Measurements from ENCODE around the gene CDH4. TPM values are rescaled to one million over a fixed set of nuclear protein-coding genes. Genes with fewer than 3 reads are reported as not detected.

CDH4 gene
- total RNA-seq, 1 donor from 2014 or later, result 3.2 TPM

DNA sequence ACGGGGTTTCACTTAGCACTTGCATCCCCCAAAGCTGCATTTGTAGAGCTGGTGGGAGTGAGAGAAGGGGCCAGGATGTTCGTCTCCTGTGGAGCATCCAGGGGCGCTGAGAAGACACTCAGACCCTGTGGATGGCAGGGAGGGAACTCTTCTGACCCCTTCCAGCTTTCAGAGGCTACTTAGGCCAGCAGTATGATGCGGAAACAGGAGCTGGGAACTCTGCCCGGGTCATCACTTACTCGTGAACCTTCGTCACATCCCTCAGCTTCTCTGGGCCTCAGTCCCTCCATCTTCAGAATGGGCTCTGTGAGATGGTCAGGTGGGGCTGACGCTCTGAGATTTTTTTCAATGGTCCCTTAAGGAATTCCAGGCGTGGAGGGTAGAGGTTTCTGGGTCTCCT lies 585.1 kb downstream of the CDH4 start:
- peaks cover 9% of the 10 kb centered on the region for H4K20me1 ChIP-seq (ENCODE audit: insufficient read depth, low read length)
- H3K27me3 ChIP-seq (ENCODE audit: insufficient read depth, low read length), result no peaks in the 10 kb centered on the region
- no peak overlapping the region for H3K4me3 ChIP-seq (ENCODE audit: insufficient read depth, low read depth, low read length)
- no peak overlapping the region for H3K4me2 ChIP-seq (ENCODE audit: low read length)
- no peak overlapping the region for H2AFZ ChIP-seq (ENCODE audit: low read depth, low read length)
- no peak overlapping the region for H3K27ac Mint-ChIP-seq (ENCODE audit: unreplicated experiment)
- H3K4me1 Mint-ChIP-seq (ENCODE audit: low read depth, unreplicated experiment), result peaks cover 3% of the 10 kb centered on the region
- no peaks in the 10 kb centered on the region for H3K4me1 ChIP-seq (ENCODE audit: insufficient read depth, low read length)
- TF ChIP-seq, protein P1, sequence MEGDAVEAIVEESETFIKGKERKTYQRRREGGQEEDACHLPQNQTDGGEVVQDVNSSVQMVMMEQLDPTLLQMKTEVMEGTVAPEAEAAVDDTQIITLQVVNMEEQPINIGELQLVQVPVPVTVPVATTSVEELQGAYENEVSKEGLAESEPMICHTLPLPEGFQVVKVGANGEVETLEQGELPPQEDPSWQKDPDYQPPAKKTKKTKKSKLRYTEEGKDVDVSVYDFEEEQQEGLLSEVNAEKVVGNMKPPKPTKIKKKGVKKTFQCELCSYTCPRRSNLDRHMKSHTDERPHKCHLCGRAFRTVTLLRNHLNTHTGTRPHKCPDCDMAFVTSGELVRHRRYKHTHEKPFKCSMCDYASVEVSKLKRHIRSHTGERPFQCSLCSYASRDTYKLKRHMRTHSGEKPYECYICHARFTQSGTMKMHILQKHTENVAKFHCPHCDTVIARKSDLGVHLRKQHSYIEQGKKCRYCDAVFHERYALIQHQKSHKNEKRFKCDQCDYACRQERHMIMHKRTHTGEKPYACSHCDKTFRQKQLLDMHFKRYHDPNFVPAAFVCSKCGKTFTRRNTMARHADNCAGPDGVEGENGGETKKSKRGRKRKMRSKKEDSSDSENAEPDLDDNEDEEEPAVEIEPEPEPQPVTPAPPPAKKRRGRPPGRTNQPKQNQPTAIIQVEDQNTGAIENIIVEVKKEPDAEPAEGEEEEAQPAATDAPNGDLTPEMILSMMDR (IDR thresholded peaks at IDR 0.05; ENCODE audit: insufficient read depth, low read depth, low read length), result no peak
- no peak for TF ChIP-seq EZH2 (IDR thresholded peaks at IDR 0.05; ENCODE audit: insufficient read depth, low read length)
- H3K9me3 ChIP-seq (ENCODE audit: insufficient read depth, low read depth, low read length), result no peaks in the 10 kb centered on the region
- no peaks in the 10 kb centered on the region for H3K36me3 ChIP-seq (ENCODE audit: insufficient read depth, low read length)
- H3K9ac ChIP-seq (ENCODE audit: low read length), result no peak overlapping the region
- H3K27ac ChIP-seq (ENCODE audit: low read depth, low read length), result no peak overlapping the region
- no peak overlapping the region for H3K4me3 Mint-ChIP-seq (ENCODE audit: unreplicated experiment)
- FAIRE-seq (no peak), DNase-seq (ENCODE audit: low read depth) (no peak)
- no peaks in the 10 kb centered on the region for H3K79me2 ChIP-seq (ENCODE audit: insufficient read depth, low read length)
- H3K36me3 Mint-ChIP-seq (ENCODE audit: low read depth, unreplicated experiment), result no peaks in the 10 kb centered on the region
- H3K9me3 Mint-ChIP-seq (ENCODE audit: unreplicated experiment), result no peaks in the 10 kb centered on the region
- peaks cover 44% of the 10 kb centered on the region for H3K27me3 Mint-ChIP-seq (ENCODE audit: low read depth, unreplicated experiment)

DNA sequence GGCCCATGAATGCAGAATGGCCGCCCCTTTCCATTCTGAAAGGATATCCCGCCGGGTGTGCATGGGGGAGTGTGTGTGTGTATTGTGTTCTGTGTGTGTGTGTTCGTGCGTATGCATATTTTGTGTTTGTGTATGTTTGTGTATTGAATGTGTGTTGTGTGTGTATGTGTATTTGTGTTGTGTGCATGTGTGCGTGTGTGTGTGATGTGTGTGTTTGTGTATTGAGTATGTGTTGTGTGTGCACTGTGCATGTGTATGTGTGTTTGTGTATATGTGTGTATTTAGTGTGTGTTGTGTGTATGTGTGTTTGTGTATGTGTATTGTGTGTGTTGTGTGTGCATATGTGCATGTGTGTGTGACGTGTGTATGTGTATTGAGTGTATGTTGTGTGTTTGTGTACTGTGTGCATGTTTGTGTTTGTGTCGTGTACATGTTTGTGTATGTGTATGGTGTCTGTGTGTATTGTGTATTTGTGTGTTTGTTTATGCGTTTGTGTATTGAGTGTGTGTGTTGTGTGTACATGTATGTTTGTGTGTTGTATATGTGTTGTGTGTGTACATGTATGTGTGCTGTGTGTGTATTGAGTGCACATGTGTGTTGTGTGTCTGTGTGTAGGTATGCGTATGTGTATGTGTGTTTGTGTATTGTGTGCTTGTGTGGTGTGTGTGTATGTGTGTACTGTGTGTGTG lies 587.3 kb downstream of the CDH4 start:
- TF ChIP-seq, protein P1 (IDR thresholded peaks at IDR 0.05; ENCODE audit: insufficient read depth, low read depth, low read length), result no peak
- no peak for TF ChIP-seq EZH2 (IDR thresholded peaks at IDR 0.05; ENCODE audit: insufficient read depth, low read length)

More for the DNA sequence above, 587.3 kb downstream of the CDH4 start:
- DNase-seq (ENCODE audit: low read depth), result no peak
- H3K4me1 Mint-ChIP-seq (ENCODE audit: low read depth, unreplicated experiment), result peaks cover 4% of the 10 kb centered on the region
- H3K27ac ChIP-seq (ENCODE audit: low read depth, low read length), result no peak overlapping the region
- H3K36me3 Mint-ChIP-seq (ENCODE audit: low read depth, unreplicated experiment), result no peaks in the 10 kb centered on the region
- no peak overlapping the region for H3K4me3 Mint-ChIP-seq (ENCODE audit: unreplicated experiment)
- no peaks in the 10 kb centered on the region for H3K9me3 ChIP-seq (ENCODE audit: insufficient read depth, low read depth, low read length)
- no peaks in the 10 kb centered on the region for H3K4me1 ChIP-seq (ENCODE audit: insufficient read depth, low read length)
- no peak for FAIRE-seq
- peaks cover 33% of the 10 kb centered on the region for H3K27me3 Mint-ChIP-seq (ENCODE audit: low read depth, unreplicated experiment)
- H3K4me3 ChIP-seq (ENCODE audit: insufficient read depth, low read depth, low read length), result no peak overlapping the region
- H3K9me3 Mint-ChIP-seq (ENCODE audit: unreplicated experiment), result no peaks in the 10 kb centered on the region
- no peak overlapping the region for H3K9ac ChIP-seq (ENCODE audit: low read length)
- no peak overlapping the region for H3K27ac Mint-ChIP-seq (ENCODE audit: unreplicated experiment)
- H2AFZ ChIP-seq (ENCODE audit: low read depth, low read length), result no peak overlapping the region
- H3K27me3 ChIP-seq (ENCODE audit: insufficient read depth, low read length), result no peaks in the 10 kb centered on the region
- H3K79me2 ChIP-seq (ENCODE audit: insufficient read depth, low read length), result no peaks in the 10 kb centered on the region
- peaks cover 9% of the 10 kb centered on the region for H4K20me1 ChIP-seq (ENCODE audit: insufficient read depth, low read length)
- H3K36me3 ChIP-seq (ENCODE audit: insufficient read depth, low read length), result no peaks in the 10 kb centered on the region
- H3K4me2 ChIP-seq (ENCODE audit: low read length), result no peak overlapping the region

All from astrocyte (in vitro differentiated cells and primary cell).